Omental fat pad (tissue), 4 donors: ENCODE data around the gene ECE1. TPM values are rescaled to one million over a fixed set of nuclear protein-coding genes. Genes with fewer than 3 reads are reported as not detected.

Experiments used
- ATAC-seq: fragments of 150-250 bp; one replicate; pipeline ENCODE4 v1.9.1; 2016; ENCODE audit warnings: mild to moderate bottlenecking, moderate library complexity; ENCODE audit not compliant: low FRiP score
- DNase-seq: peaks from one replicate; pipeline ENCODE4 v3.0.0-alpha.2; 2019; ENCODE audit warnings: low spot score
- CTCF ChIP-seq, 3 donors: fragments of 450-650 bp; IDR thresholded peaks; one replicate each; pipeline ENCODE4 v1.5.1; 2016 to 2017; ENCODE audit warnings: antibody characterized with exemption in 3 of 3, mild to moderate bottlenecking in 3 of 3, moderate library complexity in 2 of 3
- total RNA-seq, 4 donors: library from RNA; depleted of rRNA; stranded (reverse); fragments of >200 nt; gene quantifications; one replicate each; pipeline ENCODE4 v1.1.0, GENCODE V29; 2016

ECE1 gene
- total RNA-seq, 4 donors from 2014 or later = 43.5 to 158 (median 114) TPM

GRCh38 chr1:21272540-21272939, 17.7 kb downstream of the ECE1 start:
- no peak for ATAC-seq
- no peak for DNase-seq
- no peak for TF ChIP-seq CTCF (IDR thresholded peaks at IDR 0.05)

GRCh38 chr1:21271550-21271949, 18.7 kb downstream of the ECE1 start:
- no peak for TF ChIP-seq CTCF (IDR thresholded peaks at IDR 0.05)
- no peak for ATAC-seq
- DNase-seq = no peak

- DNase-seq (peak; percentile 82), ATAC-seq (no peak)
- peak in 2 of 3 donors; percentile 4 to 68 for TF ChIP-seq CTCF (IDR thresholded peaks at IDR 0.05)
Measured at GRCh38 chr1:21270086-21270689, 20.1 kb downstream of the ECE1 start.

- no peak for ATAC-seq
Measured at GRCh38 chr1:21269461-21270085, 20.7 kb downstream of the ECE1 start.

GRCh38 chr1:21268281-21269239, 21.7 kb downstream of the ECE1 start:
- DNase-seq (no peak), ATAC-seq (no peak)
- TF ChIP-seq CTCF (IDR thresholded peaks at IDR 0.05) = no peak

More at GRCh38 chr1:21269461-21270085, 20.7 kb downstream of the ECE1 start:
- DNase-seq = no peak
- TF ChIP-seq CTCF (IDR thresholded peaks at IDR 0.05) = no peak

GRCh38 chr1:21267191-21268077, 22.8 kb downstream of the ECE1 start:
- TF ChIP-seq CTCF (IDR thresholded peaks at IDR 0.05) = no peak
- no peak for ATAC-seq
- no peak for DNase-seq
